ENCODE results near the gene TPD52L2.
"Not testable (repeated sequence)": the region's sequence is repeated elsewhere in the genome, so short reads cannot be mapped to it uniquely, and the experiment has no call there.

The TPD52L2 gene

GRCh38 chr20:63873477-63873971, 8.5 kb downstream of the TPD52L2 start:
- no peak overlapping the region for H3K4me3 ChIP-seq (ENCODE audit: control insufficient read depth, low read depth, low read length)
- TF ChIP-seq, protein P1, sequence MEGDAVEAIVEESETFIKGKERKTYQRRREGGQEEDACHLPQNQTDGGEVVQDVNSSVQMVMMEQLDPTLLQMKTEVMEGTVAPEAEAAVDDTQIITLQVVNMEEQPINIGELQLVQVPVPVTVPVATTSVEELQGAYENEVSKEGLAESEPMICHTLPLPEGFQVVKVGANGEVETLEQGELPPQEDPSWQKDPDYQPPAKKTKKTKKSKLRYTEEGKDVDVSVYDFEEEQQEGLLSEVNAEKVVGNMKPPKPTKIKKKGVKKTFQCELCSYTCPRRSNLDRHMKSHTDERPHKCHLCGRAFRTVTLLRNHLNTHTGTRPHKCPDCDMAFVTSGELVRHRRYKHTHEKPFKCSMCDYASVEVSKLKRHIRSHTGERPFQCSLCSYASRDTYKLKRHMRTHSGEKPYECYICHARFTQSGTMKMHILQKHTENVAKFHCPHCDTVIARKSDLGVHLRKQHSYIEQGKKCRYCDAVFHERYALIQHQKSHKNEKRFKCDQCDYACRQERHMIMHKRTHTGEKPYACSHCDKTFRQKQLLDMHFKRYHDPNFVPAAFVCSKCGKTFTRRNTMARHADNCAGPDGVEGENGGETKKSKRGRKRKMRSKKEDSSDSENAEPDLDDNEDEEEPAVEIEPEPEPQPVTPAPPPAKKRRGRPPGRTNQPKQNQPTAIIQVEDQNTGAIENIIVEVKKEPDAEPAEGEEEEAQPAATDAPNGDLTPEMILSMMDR (IDR thresholded peaks at IDR 0.05; ENCODE audit: control insufficient read depth, insufficient read depth, low read depth, low read length, missing control alignments), result no peak

GRCh38 chr20:63874241-63874640, 9.2 kb downstream of the TPD52L2 start:
- not testable (repeated sequence) for DNase-seq (ENCODE audit: low read depth)

More at GRCh38 chr20:63873477-63873971, 8.5 kb downstream of the TPD52L2 start:
- peak; percentile 56 for DNase-seq (ENCODE audit: low read depth)

DNA sequence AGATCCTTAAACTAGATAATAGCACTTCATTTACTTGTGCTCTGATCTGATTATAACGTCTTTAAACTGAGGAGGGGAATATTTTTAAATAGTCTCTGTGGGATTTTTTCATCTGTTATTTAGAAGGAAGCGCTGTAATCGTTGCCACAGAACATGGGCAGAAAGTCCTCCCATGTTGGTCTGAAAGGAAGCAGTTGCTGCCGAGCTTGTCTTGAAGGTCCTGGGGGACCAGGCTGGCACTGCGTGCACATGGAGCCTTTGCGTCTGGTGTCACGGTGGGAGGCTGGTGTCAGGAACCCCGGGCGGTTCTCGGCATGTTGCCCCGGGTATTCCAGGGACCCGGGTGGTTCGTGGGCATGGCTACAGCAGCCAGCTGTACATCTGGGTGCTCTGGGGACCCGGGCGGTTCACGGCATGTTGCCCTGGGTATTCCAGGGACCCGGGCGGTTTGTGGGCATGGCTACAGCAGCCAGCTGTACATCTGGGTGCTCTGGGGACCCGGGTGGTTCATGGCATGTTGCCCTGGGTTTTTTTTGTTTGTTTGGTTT, 11.5 kb downstream of the TPD52L2 start:
- no peak overlapping the region for H3K4me3 ChIP-seq (ENCODE audit: control insufficient read depth, low read depth, low read length)
- TF ChIP-seq, protein P1 (IDR thresholded peaks at IDR 0.05; ENCODE audit: control insufficient read depth, insufficient read depth, low read depth, low read length, missing control alignments), result no peak
- no peak for DNase-seq (ENCODE audit: low read depth)

More at GRCh38 chr20:63874241-63874640, 9.2 kb downstream of the TPD52L2 start:
- not testable (repeated sequence) for H3K4me3 ChIP-seq (ENCODE audit: control insufficient read depth, low read depth, low read length)

DNA sequence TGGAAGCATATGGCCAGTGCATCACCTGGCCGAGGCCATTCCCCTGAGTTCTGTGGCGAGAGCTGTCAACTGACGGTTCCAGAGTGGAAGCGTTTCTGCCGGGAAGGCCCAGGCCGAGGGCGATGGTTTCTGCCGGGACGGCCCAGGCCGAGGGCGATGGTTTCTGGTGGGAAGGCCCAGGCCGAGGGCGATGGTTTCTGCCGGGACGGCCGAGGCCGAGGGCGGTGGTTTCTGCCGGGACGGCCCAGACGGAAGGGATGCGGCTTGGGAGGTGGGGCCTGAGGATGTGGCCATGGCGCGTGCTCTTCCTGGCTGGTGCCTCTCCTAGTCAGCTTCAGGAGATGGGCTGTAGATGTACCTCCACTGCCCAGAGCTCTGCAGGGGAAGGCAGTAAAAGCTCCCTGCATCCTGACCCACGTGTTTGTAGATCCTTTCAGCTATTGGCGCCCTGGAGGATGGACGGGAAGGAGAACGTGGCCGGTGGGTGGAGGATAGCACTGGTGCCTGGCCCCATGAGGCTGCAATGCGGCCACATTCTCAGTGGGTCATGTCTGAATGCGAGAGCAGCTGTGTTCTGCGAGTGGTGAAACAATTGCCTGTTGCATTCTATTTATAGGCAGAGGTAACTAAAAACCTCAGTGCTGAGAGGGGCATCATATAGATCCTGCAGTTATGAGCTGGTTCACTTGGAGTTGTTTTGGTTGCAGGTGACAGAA, 12.8 kb downstream of the TPD52L2 start:
- DNase-seq (ENCODE audit: low read depth), result no peak
- H3K4me3 ChIP-seq (ENCODE audit: control insufficient read depth, low read depth, low read length), result no peak overlapping the region
- TF ChIP-seq, protein P1 (IDR thresholded peaks at IDR 0.05; ENCODE audit: control insufficient read depth, insufficient read depth, low read depth, low read length, missing control alignments), result no peak

DNA sequence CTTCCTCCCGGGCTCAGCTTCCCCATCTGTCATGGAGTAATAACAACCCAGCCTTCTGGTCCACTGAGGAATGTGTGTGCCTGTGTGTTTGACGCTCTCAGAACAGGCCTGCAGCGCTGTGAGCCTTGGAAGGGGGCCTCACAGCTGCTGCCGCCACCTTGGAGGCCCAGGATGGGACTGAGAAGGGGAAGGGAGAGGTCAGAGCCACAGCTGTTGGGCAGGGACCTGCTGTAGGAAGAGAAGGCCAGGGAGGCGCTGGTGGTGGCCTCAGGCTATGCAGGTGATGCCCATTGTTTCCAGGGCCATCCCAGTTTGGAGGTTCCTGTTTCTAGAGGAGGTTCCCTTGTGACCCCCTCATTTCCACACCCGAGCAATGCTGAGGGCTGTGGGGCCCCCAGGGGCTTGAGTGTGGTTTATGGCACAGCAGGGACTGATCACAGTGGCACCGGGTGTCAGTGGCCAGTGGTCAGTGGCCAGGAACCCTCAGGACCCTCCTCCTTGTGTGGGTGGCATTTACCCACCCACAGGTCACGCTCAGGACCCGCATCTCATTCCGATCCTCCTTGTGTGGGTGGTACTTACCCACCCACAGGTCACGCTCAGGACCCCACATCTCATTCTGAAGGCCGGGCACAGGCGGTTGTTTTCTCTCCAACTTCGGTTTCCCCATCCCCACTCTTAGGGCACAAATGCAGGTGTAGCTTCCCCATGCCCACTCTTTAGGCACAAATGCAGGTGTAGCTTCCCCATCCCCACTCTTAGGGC, 14.0 kb downstream of the TPD52L2 start:
- DNase-seq (ENCODE audit: low read depth), result no peak
- no peak overlapping the region for H3K4me3 ChIP-seq (ENCODE audit: control insufficient read depth, low read depth, low read length)
- TF ChIP-seq, protein P1 (IDR thresholded peaks at IDR 0.05; ENCODE audit: control insufficient read depth, insufficient read depth, low read depth, low read length, missing control alignments), result no peak

- not testable (repeated sequence) for H3K4me3 ChIP-seq (ENCODE audit: control insufficient read depth, low read depth, low read length); DNase-seq (ENCODE audit: low read depth)
Observed at GRCh38 chr20:63880901-63881300, 15.8 kb downstream of the TPD52L2 start.

DNA sequence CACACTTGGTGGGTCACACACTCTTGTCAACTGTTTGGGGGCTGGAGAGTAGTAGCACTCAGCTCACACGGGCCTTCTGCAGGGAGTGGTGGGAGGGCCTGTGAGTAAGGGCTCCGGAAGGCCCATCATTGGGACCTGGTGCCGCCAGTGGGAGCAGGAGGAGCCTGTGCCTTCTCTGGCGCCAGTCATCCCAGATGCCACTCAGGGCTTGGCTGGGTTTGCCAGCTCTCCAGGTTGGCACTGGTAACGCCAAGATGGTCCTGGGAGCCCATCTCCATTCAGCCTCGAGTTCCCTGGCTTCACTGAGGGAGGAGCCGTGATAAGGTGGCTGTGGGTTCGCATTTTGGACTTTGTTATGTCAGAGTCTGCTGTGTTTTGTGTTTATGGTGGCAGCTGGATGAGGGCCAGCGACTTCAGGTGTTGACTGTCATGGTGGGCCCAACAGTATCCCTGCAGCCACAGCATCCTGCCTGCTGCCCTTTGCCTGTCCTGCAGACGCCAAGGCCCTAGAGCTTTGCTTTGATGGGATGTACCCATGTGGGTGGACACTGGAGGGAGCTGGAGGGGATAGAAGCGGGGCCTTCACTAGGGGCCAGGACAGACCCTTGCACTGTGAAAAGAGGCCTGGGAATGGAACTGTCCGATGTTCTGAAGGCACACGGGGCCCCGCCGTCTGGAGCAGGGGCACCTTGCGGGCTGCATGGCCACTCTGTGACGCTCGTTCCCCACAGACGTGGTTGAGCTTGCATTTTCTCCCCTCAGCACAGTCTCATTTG, 16.6 kb downstream of the TPD52L2 start:
- TF ChIP-seq, protein P1 (IDR thresholded peaks at IDR 0.05; ENCODE audit: control insufficient read depth, insufficient read depth, low read depth, low read length, missing control alignments), result no peak
- no peak for DNase-seq (ENCODE audit: low read depth)
- H3K4me3 ChIP-seq (ENCODE audit: control insufficient read depth, low read depth, low read length), result no peak overlapping the region

Measured in AG09309 (cell line).